ENCODE measurements around the gene CEP95. TPM values are rescaled to one million over a fixed set of nuclear protein-coding genes. Genes with fewer than 3 reads are reported as not detected.
A peak's percentile ranks its signal among the peaks of the same experiment; 100 is the strongest.

Gene CEP95
- total RNA-seq, 1 experiment from 2014 or later: 67.3 TPM

GRCh38 chr17:64503341-64503740, 3.4 kb upstream of the CEP95 start:
- Histone ChIP-seq H3K14ac (ENCODE audit: insufficient read depth, low read length) (no peak overlapping the region), H3K23ac (ENCODE audit: insufficient read length, low read depth, low read length) (no peak overlapping the region), H3K79me1 (ENCODE audit: insufficient read depth, low read depth, low read length, poor library complexity, severe bottlenecking) (peaks cover 4% of the 10 kb centered on the region), H4K8ac (replicated peaks; ENCODE audit: insufficient read length, low read depth, low read length) (no peak overlapping the region), H3K56ac (ENCODE audit: insufficient read length, low read depth, low read length) (no peak overlapping the region), H3K27me3 (ENCODE audit: insufficient read depth, low read length) (no peaks in the 10 kb centered on the region), H3K4me1 (ENCODE audit: insufficient read depth, low read length) (no peaks in the 10 kb centered on the region), H3K9ac (ENCODE audit: extremely low read depth, insufficient read length, low read length) (no peak overlapping the region), H3T11ph (ENCODE audit: low read length) (no peak overlapping the region), H2AK5ac (ENCODE audit: insufficient read length, low read length) (no peak overlapping the region), H2BK20ac (ENCODE audit: low read depth, low read length, poor library complexity, severe bottlenecking) (no peak overlapping the region), H3K79me2 (ENCODE audit: insufficient read depth, low read length) (peaks cover 24% of the 10 kb centered on the region), H2BK12ac (ENCODE audit: insufficient read length, low read depth, low read length) (no peak overlapping the region), H3K4ac (ENCODE audit: low read depth, low read length) (no peak overlapping the region), H2BK5ac (ENCODE audit: insufficient read length, low read length) (no peak overlapping the region), H3K18ac (ENCODE audit: insufficient read length, low read depth, low read length) (no peak overlapping the region), H4K20me1 (ENCODE audit: control insufficient read depth, insufficient read depth, insufficient read length) (no peaks in the 10 kb centered on the region), H3K27ac (ENCODE audit: insufficient read length, low read depth, low read length) (no peak overlapping the region), H2BK15ac (ENCODE audit: low read depth, low read length) (no peak overlapping the region), H3K4me2 (ENCODE audit: insufficient read depth, insufficient read length, low read length) (no peak overlapping the region), H3K23me2 (ENCODE audit: insufficient read length, low read depth, low read length, poor library complexity, severe bottlenecking) (peaks cover 6% of the 10 kb centered on the region), H3K9me3 (ENCODE audit: control insufficient read depth, low read depth, low read length) (no peaks in the 10 kb centered on the region), H4K91ac (ENCODE audit: insufficient read length, low read depth, low read length) (no peak overlapping the region), H2BK120ac (ENCODE audit: low read depth, low read length, poor library complexity, severe bottlenecking) (no peak overlapping the region), H2AFZ (ENCODE audit: low read length) (no peak overlapping the region), H4K5ac (ENCODE audit: insufficient read length, low read depth, low read length) (no peak overlapping the region)
- Mint-ChIP-seq H3K4me3 (peak overlapping the region; percentile 68 to 98), H3K4me1 (peaks cover 46 to 60% of the 10 kb centered on the region in 2 experiments), H3K27ac (peak overlapping the region in 2 of 3 experiments; percentile 84 to 85; a peak in 3 of 7 replicates), H3K9me3 (peaks cover 3 to 4% of the 10 kb centered on the region in 2 experiments; a peak in 3 of 5 replicates), H3K36me3 (ENCODE audit: insufficient read depth in 1 of 3, low read depth in 3 of 3) (peaks cover 66 to 81% (median 78%) of the 10 kb centered on the region in 3 experiments), H3K27me3 (ENCODE audit: low read depth) (peaks cover 10% of the 10 kb centered on the region; the same call in 1 of the 2 replicates)
- DNase-seq: no peak
- no CpG with 5 or more reads among the region's 5 CpGs for WGBS (ENCODE audit: extremely low coverage, insufficient read length, low lambda C conversion rate)
- TF ChIP-seq CTCF (conservative IDR thresholded peaks at IDR 0.05): no peak

Measured in H9 (cell line).